ENCODE results near the gene SMOC2.

SMOC2 gene

DNA sequence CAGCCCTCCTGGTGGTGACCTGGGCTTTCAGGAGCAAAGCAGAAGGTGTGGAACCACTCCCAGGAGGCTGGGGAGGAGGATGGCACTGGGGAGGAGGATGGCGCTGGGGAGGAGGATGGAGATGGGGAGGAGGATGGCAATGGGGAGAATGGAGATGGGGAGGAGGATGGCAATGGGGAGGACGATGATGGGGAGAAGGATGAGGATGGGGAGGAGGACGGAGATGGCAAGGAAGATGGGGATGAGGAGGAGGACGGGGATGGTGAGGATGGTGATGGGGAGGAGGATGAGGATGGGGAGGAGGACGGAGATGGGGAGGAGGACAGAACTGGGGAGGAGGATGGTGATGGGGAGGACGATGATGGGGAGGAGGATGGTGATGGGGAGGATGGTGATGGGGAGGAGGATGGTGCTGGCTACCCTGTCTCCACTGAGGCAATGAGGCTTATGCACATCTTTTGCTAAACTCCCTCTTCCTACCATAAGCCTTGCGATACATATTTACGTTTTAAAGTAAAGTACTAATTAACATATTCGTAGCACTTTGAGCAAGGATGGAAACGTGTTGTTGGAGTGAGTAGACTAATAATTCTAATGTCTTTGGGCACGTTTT, 7.4 kb downstream of the SMOC2 start:
- no peak for DNase-seq (ENCODE audit: low read depth)

DNA sequence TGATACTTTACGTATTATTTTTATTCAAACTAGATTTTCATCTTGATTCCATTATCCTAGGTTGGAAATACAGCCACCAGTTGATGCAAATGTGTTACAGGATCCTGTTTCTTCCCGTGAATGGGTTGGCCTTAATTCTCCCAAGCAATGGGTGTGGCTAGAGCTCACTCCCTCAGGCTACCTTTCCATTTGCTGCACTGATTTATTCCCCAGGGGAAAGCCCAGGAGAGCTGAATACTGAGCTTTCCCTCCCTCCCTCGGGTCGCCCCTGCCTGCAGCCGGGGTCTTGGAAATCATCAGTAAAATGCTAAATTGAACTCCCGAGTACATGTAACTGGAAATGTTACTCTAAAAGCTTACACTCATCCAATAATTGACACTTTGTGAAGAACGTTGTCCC, 9.9 kb downstream of the SMOC2 start:
- no peak for DNase-seq (ENCODE audit: low read depth)

DNA sequence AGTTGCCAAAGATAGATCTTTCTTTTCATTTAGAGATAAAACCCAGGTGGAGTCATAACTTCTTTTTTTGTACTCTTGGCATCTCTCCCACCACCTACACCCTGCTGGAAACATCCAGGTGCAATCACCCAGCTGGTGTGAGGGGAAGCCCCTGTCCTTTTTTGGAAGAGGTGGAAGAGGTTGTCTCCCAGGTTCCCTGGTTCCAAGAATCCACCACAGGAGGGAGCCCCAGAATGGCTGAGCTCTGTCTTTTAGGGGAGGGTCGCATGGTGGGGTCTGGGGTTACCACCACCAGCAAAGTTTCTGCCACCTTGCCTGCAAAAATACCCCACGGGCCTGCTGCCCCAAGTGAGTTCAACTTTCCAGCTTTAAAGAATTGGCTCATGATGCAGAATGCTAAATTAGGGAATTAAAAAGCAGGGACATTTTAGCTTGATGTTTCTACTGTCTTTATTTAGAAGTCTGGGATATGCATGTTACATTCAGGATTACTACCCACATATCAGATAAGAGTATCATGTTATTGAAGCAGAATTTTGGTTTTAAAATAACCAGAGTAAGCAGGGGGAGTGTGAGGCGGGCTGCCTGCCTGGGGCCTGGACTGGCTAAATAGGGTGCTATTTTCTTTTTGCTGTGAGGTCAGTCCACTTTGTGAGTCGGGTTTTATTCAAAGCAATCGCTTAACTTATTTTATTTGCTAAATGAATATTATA, 11.0 kb downstream of the SMOC2 start:
- no peak for DNase-seq (ENCODE audit: low read depth)

DNA sequence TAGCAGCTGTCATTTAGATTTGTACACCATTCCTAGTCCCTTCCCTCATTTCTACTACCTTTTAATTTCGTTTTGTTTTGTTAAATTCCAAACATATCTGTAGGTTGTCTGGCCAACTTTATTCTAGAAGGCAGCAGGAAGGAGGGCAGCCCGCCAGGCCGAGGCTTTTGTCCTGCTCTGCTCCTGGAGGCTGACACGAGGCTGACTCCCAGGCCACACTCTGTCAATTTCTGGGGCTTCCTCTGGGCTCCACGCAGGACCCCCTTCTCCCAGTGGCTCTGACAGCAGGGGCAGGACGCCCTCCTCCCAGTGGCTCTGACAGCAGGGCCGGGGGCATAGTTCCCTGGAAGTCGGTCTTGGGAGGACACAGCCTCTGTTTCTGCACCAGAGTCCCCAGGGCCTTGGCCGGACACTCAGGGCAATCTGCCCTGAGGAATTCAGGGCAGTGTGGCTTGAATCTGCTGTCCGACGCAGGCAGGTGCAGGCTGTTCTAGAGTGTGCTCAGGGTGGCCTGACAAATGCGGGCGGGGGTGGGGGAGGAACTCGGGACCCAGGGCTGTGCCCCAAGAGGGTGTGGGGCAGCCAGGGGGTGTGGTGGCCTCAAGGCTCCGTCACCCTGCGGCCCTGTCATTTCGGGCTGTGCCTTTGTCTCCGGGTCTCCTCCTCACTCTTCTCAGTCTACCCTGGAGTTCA, 11.8 kb downstream of the SMOC2 start:
- no peak for DNase-seq (ENCODE audit: low read depth)

DNA sequence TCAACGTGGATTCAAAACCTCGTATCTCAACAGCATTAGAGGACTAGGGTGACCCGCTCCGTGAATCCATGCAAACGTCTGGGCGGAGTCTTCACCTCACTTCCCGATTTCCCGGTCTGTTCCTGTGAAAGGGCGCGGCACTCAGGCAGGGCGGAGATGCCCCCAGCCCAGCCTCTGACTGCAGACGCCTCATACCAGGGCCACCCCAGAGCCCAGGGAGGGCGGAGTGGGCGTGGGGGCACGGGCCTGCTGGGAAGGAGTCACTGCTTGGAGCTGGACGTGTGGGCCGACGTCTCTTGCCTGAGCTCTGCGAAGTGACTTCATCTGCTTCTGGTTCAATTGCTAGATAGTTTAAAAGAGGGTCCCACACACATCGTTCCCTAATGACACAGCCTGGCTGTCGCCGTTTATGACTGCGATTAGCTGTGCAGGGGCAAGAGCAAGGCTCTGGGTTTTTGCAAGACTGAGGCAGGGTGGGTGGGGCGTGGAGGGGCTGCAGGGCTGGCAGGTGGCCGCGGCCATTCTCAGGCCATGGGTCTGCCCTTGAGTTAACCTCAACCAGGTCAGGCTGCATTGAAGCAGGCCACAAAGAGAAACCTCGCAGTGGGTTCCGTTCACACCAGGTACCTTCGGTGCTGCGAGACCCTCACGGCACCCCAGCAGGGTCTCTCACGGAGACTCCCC, 15.0 kb downstream of the SMOC2 start:
- DNase-seq (ENCODE audit: low read depth): no peak

DNA sequence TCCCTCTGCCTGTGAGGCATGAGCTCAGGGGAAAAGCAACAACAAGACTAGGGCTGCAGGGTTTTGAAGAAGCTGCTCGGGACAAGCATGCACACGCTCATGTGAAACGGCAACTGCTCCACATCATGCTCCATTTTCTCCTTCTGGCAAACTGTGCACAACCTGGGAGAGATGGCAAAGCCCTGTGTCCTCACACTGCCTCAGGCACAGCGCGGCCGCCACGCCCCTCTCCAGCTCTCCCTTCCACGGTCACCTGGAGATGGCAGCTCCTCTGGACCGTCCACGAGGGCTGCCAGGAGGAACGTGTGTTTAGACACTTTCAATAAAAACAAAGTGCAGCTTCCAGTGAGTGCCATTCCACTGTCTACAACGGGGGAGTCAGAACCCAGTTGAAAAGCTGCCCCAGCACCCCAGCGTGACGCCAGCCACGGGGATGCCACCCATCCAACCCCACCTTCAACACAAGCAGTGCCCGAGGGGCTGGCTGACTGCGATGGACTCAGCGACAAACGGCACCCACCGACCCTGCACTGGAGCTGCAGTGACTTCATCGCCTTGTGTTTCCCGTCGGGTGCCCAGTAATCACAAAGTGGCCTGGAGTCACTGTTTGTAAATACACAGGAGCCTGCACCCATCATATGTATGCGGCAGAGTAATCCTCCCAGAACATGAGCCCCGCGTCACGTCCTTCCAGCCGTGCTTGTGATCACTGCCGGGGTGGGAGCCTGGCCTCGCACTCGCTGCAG, 16.1 kb downstream of the SMOC2 start:
- DNase-seq (ENCODE audit: low read depth): no peak

DNA sequence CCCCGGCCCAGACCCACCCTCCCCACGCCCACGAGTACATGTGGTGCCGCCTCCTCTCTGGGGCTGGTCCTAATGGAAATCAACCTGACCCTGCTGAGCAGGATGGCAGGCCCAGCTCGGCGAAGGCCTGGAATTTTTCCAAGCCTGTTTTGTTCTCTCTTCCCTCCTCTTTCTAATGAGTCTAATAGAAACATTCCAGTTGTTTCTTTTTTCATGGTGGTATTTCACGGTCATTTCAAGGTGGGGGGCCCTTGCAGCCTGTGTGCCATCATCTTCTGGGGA, 16.6 kb downstream of the SMOC2 start:
- no peak for DNase-seq (ENCODE audit: low read depth)

DNA sequence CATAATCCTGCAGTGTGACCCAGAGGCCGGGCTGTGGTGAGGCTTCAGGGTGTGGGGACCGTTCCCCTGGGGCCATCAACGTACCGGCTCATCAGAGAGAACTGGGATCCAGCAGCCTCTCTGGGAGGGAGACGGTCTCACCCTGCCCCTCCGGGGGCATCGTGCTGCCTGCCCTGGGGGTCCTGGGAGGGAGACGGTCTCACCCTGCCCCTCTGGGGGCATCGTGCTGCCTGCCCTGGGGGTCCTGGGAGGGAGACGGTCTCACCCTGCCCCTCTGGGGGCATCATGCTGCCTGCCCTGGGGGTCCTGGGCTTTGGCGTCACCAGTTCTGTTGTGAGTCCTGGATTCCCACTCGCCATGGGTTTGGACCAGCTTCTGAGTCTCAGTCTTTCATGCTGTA, 17.1 kb downstream of the SMOC2 start:
- no peak for DNase-seq (ENCODE audit: low read depth)

DNA sequence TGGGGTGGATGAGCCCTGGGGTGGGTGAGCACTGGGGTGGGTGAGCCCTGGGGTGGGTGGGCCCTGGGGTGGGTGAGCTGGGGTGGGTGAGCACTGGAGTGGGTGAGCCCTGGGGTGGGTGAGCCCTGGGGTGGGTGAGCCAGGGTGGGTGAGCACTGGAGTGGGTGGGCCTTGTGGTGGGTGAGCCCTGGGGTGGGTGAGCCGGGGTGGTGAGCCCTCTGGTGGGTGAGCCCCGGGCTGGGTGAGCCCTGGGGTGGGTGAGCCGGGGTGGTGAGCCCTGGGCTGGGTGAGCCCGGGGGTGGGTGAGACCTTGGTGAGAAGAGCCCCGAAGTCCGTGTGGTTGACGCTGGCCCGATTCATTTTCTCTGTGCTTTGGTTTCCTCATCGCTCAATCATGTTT, 18.6 kb downstream of the SMOC2 start:
- no peak for DNase-seq (ENCODE audit: low read depth)

DNA sequence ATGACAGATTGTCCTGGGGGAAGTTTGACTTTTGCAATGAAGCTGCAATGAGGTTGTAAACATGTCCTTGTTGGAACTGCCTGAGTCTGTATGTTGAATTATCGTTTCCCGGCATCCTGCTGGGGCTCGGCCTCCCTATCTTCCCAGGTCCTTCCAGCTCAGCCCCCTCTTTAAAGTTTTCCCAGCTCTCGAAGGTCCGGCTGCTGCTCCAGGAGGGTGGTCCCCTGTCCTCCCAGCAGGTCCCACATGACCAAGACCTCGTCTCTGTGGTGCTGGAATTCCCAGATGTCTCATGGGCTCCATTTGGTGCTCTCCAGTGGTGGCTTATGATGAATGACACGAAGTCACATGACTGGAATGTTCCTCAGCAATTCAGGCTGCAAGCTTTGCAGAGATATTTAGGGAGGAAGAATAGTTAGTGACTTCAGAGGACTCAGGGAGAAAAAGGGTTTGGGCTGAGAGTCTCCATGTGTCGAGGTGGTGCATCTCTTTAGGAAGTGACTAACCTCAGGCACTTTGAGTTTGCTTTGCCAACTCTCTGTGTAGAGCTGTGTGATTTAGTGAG, 21.4 kb downstream of the SMOC2 start:
- no peak for DNase-seq (ENCODE audit: low read depth)

DNA sequence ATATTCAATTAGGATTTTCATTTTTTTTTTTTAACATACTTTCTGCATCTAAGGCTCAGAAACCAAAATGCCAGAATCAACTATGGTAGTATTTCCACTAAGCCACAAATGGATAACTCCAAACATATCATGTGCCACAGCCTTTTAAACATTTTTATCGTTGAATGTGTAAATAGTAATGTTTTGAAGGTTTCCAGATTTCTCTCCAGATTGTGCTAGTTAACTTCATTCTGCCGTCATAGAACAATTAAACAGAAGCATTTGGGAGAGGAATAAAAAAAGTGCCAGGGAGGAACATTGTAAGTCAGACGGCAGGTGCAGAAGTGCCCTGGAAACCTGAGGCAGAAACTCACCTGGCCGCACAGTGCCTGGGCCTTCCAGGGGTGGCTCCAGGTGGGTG, 23.6 kb downstream of the SMOC2 start:
- DNase-seq (ENCODE audit: low read depth): no peak

DNA sequence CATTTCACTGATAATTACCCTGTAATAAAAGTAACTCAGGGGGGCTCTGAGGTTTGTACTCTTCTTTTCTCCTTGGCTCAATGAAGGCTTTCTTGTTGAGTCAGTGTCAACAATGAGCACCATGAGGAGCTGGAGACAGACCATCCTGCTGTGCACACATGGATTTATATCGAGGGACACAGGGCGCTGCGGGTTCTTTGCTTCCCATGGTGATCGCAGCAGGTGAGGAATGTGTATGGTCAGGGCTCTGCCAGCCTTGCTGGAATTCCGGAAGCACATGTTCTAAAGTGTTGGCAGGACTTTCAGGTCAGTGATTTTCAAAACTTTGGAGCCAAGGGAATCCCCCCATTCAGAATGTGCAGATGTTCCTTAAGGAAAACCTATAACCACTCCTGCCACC, 27.1 kb downstream of the SMOC2 start:
- no peak for DNase-seq (ENCODE audit: low read depth)

DNA sequence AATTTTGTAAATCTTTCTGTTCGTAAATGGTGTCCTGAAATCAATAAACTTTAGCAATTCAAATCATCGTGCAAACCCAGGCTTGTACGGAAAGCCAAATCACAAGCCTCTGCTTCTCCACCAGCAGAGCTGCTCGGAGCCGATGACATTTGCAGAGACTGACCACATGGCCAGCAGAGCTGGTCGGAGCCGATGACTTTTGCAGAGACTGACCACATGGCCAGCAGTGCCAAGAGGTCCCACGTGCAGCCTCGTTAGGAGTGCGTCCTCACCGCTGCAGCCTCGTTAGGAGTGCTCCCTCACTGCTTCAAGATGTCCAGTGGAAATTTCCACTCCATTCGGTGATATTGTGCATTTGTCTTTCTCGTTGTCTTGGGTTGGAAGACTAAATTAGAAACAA, 28.5 kb downstream of the SMOC2 start:
- no peak for DNase-seq (ENCODE audit: low read depth)

DNA sequence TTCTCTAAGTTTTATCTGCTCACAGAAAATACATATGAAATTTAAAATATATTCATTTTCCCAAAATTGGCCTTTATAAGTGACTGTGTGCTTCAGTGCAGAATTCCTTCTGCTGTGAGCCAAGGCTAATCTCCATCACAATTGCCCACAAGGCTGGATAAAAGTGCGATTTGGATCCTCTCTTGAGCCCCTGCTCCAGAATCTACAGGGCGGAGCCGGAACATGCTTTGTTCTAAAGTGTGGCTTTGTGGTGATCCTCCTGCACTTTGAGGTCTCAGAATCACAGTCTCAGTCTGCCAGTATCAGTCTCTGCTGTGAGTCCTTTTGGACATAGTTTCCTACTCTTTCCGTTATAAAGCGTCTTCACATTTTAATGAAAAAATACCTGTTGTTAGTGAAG, 28.9 kb downstream of the SMOC2 start:
- DNase-seq (ENCODE audit: low read depth): no peak

DNA sequence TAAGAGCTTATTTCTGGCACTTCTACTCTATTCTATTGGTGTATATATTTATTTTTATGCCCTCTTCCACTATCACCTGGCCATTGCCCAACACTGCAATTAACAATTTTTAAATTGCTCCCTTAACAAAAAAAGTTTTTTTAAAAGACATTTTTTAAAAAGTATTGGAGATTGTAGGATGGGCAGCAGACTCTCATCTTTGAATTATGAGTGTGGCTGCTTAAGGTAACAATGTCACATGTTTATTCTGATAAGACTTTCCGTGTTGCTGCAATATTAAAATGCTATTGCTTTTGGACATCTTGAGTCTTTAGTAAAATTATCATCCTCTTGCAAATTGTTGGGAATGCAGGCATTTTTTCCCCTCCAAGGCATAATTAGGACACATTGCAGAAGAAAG, 31.4 kb downstream of the SMOC2 start:
- no peak for DNase-seq (ENCODE audit: low read depth)

DNA sequence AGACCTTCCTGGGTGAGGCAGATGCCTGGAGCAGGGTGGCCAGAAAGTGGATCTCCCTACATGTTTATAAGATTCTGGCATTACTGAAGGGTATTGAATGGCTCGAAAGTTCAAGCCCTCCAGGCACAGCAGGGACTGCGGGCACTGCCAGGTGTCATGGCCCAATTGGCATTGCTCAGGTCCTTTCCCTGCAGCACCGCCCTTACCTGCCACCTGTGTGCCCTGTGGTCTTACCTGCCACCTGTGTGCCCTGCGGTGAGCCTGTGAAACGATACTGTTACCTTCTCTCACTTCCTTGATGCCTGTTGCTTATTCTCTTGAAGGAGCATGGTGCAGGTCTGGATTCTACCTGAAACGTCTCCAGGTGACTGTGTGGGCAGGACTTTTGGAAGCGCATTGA, 32.2 kb downstream of the SMOC2 start:
- DNase-seq (ENCODE audit: low read depth): no peak

DNA sequence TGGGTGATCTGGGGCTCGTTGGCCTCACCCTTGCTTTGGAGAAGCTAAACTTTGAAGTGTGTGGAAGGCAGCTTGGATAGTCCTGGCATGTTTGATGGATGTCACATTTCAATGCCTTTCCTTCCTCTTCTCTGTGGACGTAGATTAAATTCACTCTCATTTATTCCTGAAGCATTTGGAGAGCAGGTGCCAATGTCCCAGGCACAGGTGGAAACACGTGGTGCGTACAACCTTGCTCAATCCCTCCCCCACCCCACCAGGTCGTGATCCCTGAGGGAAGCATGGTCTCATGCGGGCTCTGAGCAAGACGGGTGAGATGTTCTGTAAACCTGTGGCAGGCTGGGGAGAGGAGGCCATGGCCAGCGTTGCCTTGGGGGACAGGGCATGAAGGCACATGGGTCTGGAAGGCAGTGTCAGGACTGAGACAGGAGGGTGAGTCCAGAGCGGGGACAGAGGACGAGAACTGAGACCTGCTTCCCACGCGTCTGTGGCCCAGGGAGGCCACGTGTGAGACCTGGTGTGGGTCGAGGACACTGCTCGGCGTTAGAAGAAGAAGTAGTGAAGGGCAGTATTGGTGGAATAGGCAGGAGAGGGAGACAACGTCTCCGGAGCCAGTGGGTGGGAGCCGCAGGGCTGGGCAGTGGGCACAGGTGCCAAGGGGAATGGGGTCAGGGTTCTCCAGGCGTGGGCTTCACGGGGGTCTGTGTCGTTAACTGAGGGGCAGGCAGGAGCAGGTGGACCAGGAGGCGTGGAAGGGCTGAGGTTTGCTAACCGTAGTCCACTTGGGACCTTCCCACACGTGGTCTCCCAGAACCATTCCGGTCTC, 34.4 kb downstream of the SMOC2 start:
- DNase-seq (ENCODE audit: low read depth): no peak

DNA sequence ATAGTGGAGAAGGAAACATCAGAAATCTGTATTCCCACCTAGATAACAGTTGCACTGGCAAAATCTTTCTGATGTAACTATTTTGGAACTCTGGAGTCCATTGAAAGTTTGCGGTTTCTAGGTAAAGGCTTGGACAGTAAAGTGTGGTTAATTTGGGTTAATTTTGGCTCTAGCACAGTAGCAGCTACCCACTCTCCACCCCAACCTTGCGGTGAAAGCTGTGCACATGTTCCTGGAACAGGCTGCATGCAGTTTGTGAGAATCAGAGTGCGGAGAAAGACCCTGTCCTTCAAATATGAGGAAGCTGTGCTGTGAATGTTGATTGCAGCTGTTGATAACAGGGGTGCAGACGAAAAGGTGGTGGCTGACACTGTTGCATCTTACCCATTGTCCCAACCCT, 38.4 kb downstream of the SMOC2 start:
- no peak for DNase-seq (ENCODE audit: low read depth)

DNA sequence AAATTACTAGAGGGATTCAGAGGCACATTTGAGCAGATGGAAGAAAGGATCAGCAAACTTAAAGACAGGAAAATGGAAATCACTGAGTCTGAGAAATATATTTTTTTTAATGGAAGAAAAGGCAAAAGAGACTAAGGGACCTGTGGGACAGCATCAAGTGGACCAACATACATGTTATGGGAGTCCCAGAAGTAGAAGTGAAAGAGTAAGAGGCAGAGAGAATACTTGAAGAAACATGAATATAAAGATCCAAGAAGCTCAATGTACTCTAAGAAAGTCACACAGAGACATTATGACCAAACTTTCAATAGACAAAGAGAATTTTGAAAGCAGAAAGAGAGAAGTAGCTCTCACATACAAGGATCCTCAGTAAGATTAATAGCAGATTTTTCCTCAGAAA, 39.5 kb downstream of the SMOC2 start:
- no peak for DNase-seq (ENCODE audit: low read depth)

DNA sequence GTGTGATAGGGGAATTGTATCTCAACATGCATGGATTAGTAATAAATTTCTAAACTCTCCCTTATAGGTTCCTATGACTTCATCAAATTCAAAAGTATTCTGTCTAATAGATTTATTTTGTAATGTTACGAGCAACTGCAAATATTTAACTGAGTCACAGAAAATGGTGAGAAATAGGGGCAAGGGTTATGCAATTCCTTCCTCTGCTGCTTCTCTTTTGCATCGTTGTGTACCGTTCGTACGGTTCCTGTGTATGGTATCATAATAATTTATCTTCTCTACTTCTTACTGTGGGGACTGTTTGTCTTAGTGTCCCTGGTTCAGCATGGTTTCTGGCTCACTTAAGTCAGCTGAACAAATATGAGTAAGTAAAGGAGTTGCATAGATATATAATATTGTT, 44.8 kb downstream of the SMOC2 start:
- no peak for DNase-seq (ENCODE audit: low read depth)

DNA sequence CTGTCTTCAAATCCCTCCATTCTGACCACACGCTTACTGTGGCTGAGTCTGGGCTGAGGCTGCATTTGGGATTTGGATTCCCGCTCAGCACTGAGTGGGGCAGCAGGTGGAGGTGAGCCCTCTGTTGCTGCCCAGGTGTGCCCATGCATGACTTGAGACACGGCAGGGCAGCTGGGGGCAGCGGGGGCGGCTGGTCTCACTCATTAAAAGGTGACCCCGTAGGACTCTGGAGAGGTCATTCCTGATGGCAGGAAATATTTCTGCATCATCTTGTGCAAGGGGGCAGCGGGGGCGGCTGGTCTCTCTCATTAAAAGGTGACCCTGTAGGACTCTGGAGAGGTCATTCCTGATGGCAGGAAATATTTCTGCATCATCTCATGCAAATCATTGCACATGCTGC, 49.8 kb downstream of the SMOC2 start:
- no peak for DNase-seq (ENCODE audit: low read depth)
